UCSD-AML1 (cell line): Measurements from ENCODE around the gene ETHE1.
A peak's percentile ranks its signal among the peaks of the same experiment; 100 is the strongest.
"Not testable (repeated sequence)": the region's sequence is repeated elsewhere in the genome, so short reads cannot be mapped to it uniquely, and the experiment has no call there.

ENCODE experiments used
- DNase-seq: peaks from one replicate; lab custom pipeline; 2025; ENCODE audit not compliant: unreplicated experiment; lab: John Stamatoyannopoulos, UW

The ETHE1 gene

DNA sequence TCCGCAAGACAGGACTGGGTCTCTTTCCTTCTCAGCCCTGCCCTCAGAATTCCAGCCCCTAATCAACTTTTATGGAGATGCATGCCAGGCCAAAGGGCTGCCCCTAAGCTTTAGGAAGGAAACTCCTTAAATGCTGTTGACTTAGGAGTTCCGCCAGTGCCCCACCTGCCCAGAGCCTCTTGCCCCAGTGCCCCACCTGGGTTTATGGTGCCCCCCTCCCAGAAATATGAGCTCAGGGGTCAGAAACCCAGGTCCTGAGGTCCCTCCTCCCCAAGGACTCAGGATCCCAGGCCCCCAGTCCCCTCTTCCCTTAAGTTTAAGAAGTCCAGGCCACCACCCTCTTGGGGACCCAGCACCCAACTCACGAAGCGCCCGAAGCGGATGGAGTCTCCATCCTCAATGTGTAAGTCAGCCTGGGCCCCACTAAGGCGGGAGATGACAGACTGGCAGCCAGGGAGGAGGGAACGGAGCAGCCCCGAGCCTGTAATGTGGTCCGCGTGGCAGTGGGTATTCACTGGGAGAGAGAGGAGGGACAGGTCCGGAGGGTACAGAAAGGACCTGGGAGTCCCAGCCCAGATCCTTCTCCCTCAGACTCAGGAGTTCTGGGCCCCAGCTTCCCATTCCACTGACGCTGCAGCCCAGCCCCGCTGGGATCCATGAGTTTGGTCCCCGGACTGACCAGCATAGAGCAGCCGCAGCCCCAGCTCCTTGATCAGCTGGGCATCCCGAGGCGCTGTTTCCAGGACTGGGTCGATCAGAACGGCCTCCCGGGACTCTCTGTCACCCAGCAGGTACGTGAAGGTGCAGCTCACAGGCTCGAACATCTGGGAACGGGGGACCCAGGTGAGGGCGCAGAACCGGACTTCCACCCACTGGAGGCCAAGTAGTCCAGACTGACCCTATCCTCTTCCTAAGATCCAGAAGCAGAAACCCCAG is 897 bp downstream of the ETHE1 start:
- DNase-seq: peak; percentile 44

DNA sequence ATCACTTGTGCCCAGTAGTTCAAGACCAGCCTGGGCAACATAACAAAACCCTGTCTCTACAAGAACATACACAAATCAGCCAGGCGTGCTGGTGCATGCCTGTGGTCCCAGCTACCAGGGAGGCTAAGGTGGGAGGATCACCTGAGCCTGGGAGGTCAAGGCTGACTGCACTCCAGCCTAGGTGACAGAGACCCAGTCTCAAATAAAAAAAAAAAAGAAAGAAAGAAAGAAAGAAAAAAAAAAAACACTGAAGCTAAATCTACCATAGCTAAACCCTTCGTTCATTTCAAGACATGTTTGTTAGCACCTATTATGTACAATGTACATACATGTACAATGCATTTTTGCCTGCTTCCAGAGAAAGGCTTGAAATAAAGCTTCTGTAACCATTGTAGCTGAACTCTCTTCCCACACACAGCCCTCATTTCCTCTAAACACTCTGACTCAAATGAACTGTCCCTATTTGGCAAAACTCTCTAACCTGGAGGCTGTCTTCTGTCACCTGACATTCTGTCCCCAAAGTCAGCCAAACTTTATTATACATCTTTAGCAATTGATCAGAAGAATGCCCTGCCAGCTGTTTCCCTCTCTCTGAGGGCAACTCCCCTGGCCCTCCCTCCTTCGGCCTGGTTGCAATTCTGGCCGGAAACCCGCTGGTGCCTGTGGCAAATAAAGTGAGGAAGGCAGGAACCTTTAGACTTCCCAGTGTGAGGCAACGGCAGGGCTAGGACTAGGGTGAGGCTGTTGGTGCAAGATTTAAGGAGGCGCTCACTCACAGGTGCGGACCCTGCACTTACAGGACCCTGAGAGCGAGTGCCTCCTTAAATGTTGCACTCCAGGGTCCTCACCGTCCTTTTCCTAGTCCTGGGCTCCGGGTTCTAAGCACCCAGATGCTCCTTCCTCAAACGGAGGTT is 1.8 kb downstream of the ETHE1 start:
- DNase-seq: peak; percentile 85

DNA sequence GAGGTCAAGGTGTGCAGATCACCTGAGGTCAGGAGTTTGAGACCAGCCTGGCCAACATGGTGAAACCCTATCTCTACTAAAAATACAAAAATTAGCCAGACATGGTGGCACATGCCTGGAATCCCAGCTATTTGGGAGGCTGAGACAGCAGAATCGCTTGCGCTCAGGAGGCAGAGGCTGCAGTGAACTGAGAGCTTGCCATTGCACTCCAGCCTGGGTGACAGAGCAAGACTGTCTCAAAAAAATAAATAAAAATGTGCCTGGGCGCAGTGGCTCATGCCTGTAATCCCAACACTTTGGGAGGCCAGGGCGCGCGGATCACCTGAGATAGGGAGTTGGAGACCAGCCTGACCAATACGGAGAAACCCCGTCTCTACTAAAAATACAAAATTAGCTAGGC is 3.3 kb downstream of the ETHE1 start:
- DNase-seq: not testable (repeated sequence)

DNA sequence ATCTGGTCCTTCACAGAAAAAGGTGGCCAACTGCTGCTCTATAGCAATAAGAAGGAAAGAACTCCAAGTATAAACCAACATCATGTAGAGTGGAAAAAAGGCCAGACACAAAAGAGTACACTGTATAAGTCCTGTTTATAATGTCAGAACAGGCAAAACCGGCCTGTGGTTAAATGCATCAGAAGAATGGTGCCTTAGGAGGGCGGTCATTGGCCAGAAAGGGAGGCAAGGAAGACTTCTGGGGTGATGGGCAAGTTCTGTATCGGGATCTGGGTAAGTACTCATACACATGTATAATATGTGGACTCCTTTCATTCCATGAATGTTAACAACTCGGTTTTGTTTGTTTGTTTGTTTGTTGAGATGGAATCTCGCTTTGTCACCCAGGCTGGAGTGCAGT is 4.1 kb downstream of the ETHE1 start:
- DNase-seq: no peak

DNA sequence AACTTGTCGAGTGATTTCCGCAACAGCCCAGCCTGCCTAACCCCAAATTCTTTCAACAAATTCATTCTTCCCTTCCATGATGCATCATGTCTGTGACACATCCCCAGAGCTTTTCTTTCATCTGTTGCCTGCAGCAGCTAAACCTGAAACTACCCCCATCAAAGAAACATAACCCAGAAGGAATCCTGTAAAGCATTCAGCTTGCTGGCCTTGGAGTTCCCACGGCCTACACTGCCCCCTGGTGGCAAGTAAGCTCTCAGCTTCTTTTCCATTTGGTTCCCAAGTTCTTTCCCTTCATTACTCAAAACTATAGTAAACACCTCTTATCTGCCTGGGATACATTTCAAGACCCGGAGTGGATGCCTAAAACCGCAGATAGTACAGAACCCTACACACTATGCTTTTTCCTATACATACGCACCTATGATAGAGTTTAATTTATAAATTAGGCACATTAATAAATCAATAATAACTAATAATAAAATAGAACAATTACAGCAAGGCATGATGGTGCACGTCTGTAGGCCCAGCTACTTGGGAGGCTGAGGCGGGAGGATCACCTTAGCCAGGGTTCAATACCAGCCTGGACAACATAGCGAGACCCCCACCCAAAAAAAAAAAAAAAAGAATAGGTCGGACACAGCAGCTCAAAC is 7.4 kb downstream of the ETHE1 start:
- DNase-seq: peak; percentile 71

DNA sequence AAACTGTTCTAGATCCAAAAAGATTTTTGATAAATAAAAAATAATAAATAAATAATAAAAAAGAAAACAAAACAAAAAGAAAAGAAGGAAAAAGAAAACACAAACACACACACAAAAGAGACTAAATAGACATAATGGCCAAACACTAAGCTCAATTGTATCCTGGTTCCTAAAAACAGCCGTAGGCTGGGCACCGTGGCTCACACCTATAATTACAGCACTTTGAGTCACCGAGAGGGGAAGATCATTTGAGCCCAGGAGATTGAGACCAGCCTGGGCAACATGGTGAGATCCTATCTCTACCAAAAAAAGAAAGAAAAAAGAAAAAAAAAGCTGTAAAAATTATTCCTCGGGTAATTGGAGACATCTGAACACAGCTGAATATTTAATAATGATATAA is 8.9 kb downstream of the ETHE1 start:
- no peak for DNase-seq

DNA sequence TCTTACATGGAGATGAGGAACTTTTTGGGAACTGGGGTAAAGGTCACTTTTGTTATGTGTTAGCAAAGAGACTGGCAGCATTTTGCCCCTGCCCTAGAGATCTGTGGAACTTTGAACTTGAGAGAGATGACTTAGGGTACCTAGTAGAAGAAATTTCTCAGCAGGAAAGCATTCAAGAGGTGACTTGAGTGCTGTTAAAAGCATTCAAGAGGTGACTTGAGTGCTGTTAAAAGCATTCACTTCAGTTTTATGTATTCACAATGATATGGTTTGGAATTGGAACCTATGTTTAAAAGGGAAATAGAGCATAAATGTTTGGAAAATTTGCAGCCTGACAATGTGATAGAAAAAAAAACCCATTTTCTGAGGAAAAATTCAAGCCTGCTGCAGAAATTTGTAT is 14.6 kb downstream of the ETHE1 start:
- DNase-seq: not testable (repeated sequence)

DNA sequence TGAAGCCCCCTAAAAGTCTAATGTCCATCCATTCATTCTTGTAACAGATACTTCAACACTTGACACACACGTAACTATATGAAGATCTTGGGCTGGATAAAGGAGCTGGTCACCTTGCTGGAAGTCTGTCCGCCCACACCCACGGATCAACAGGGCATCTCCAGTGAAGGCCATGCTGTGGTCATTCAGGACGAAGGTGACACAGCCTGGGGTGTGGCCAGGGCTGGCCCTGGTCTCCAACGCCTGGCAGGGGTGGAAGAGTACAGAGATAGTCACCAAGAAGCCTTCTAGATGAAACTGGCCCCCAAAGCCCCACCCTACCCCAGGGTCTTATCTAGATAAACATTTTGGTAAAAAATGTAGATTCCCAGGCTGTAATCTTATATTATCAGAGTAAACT is 15.7 kb downstream of the ETHE1 start:
- DNase-seq: no peak

DNA sequence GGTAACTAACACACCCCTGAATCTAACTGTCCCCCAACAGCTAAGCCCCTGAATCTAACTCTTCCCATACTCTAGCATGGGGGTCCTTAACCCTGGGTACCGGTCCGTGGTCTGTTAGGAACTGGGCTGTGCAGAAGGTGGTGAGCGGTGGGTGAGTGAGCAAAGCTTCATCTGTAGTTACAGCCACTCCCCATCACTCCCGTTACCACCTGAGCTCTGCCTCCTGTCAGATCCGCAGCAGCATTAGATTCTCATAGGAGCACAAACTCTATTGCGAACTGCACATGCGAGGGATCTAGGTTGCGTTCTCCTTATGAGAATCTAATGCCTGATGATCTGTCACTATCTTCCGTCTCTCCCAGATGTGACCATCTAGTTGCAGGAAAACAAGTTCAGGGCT is 16.3 kb downstream of the ETHE1 start:
- no peak for DNase-seq

DNA sequence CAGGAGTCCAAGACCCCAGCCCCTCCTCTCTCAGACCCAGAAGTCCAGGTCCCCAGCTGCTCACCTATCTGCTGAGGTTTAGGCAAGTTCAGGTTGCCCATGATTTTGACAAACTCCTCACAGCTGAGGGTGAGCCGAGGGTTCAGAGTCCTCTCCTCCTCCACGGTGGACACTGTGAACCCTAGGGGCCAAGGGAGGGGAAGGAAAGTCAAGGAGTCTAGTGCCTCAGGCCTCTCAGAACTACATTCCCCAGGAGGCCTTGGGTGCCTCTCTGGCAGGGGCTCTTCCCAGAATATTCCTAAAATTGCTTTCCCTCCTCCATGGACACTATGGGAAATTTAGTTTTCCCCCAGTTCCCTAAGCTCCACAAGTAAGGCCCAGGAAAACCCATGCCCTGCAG is 19.1 kb downstream of the ETHE1 start:
- no peak for DNase-seq

DNA sequence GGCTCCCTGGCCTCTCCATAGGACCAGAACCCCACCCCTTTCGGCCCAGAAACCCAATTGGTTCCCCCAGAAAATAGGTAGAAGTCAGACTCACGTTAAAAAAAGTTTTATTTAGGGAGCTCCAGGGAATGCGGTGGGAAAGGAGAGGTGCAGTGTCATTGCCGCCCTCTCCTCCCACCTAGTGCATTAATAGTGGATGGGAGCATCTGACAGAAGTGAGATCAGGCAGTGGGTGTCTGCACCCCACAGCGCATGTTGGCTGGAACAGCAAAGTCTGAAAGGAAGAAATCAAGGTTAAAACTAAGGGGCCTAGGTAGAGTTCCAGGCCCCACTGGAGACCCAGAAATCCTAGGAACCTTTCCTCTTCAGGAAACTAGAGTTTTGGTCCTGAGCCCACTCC is 20.4 kb downstream of the ETHE1 start:
- DNase-seq: no peak

DNA sequence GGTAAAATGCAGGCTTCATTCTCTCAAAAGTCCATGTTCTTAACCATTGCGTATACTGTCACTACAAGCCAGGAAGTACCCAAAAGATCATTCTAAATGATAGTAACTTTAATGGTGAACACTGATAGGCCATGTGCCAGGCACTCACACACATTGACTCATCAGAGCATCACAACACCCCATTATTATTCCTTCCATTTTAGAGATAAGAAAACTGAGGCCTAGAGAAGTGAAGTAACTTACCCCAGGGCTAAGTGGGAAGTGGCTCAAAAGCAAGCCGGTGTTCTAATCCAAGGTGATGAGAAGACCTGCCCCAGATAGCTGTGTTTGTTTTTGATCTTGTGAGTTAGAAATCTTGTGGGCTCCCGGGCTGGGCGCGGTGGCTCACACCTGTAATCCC is 21.1 kb downstream of the ETHE1 start:
- no peak for DNase-seq

DNA sequence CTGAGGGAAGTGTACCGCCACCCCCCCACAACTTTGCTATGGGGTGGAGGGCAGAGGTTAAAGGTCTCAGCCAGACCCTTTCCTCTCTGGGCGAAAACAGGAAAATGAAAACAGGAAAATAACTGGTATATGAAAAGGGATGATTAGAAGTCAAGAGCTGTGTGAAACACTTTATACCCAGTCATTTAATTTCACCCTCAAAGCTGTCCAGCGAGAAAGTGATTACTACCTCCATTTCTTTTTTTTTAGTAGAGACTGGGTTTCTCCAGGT is 21.9 kb downstream of the ETHE1 start:
- no peak for DNase-seq

DNA sequence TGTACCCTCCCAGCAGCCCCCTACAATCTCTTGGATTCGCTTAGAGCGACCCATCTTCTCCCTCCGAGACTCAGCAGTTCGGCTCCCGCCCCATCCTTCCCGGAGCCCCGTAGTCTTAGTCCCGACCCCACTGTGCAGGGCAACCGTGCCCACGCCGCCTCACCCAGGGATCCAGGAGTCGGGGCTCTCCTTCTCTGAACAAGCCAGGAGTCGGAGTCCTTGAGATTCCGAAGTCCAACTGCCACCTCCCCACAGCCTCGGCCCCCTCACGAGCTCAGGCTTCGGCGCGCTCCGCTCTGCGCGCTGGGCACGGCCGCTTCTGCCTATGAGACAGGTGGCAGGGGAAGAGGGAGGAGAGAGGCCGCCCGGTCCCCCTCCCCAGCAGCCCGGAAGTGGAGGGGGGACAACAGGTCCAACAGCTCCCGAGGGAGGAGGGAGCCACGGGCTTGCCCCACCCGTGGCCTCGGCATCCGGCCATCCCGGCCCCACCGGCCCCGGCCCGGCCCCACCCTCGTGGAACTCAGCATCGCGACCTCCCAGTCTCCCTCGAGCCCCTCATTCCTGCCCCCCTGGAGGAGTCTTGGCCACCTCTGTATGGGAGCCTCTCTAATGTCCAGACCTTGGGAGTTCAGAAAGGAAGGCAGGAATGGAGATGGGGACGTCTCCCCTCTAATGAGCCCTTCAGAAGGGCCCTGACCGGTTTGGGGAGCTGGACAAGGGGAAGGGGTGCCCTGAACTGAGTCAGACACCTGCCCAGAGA is 22.4 kb downstream of the ETHE1 start, which contains the start of gene PHLDB3:
PHLDB3 (minus strand) TSS at position 321 of the 760 bp plus-strand sequence. CDS start 628 bp downstream, outside the sequence.
- no peak for DNase-seq

DNA sequence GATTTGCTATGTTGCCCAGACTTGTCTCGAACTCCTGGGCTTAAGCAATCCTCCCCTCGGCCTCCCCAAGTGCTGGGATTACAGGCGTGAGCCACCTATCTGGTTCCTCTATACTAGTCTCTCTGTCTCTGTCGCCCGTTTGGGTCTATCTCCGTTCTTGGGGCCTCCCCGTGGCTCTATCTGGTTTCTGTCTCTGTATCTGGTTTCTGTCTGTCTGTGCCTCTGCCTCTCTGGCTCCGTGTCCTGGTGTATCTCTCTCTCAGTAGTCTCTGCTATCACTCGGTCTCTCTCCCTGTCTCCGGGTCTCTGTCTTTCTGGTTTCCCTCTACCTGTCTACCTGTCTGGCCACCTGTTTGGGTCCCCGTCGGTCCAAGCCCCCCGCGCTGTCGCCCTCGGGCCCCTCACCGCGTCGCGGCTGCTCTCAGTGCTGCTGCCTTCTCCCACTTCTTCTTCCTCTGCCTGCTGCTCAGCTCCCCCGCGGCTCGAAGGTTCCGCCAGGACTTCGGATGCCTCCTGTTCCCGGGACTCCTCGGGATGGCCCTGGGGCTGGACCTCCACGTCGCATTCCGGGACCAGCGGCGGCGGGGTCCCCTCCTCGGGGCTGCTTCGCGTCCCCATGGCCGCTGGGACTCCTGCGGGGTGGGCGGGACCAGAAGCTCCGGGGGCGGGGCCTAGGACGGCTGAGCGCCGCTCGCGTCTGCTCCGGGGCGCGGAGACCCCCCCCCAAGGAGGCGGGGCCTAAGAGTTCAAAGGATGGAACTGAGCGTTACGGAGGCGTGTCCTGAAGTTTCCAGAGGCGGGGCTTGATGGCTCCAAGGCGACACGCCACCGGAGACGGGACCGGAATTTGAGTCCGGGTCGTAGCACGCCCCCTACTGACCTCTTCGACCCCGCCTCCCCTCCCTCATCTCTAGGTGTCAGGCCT is 23.2 kb downstream of the ETHE1 start:
- peak; percentile 98 for DNase-seq

DNA sequence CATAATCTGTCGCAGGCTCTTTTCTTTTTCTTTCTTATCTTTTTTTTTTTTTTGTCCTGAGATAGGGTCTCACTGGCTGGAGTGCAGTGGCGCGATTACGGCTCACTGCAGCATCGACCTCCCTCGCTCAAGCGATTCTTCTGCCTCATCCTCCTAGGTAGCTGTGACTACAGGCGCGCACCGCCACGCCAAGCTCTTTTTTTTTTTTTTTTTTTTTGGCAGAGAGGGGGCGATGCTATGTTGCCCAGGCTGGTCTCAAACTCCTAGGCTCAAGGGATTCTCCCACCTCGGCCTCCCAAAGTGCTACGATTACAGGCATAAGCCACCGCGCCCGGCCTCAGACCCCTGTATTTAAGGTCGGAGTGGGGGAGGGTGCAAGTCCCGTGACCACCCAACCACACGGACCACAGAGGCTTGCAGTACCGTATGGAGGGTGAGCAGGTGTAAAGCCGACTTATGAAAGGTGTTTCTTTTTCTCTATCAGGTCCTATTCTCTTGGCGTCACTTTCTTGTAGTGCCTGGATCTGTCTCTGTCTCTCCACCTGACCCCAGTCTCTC is 24.5 kb downstream of the ETHE1 start:
- DNase-seq: no peak

DNA sequence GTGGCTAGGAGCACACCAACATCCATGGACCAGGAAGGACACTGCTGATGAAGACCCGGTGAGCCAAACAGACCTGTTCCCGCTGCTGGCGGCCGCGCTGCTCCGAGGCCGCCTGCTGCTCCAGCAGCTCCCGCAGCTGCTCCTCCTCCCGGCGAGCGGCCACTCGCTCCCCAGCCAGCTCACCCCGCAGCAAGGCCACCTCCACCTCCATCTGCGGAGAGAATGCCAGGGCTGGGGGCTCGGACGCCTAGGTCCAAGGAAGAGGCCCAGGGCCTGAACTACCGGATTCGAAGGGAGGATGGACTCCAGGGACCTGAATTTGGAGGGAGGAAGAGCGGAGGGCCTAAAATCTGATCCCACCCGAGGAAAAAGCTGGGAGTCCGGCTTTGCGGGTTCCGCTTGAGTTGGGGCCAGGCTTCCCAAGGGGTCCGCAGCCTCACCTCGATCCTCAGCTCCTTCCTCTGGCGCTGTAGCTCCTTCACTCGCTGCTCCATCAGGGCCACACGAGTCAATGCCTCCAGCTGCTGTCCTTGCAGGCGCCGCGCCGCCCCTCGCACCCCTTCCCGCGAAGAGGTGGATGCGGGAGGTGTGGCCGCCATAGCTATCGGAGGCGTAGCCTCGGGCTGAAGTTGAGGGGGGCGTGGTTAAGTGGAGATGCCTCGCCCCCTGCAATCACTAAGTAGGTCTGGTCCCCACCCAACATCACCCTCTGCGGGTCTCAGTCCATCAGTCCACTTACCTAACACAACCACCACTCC is 25.2 kb downstream of the ETHE1 start:
- DNase-seq: no peak

DNA sequence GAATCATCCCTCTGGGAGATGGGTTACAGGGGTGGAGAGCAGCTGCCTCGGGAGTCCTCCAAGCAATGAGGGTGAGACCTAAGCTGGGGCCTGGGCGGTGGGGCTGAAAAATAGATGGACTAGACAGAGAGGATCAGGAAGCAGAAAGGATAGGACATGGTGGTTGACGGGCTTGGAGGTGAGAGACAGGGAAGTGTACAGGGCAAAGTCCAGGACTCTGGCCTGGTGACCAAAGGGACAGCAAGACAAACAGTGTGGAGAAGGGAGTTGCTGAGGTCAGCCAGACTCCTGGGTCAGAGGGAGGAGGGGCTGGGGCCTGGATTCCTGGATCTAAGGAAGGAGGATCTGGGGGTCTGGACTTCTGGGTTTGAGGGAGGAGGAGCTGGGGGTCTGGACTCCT is 28.0 kb downstream of the ETHE1 start:
- DNase-seq: no peak
